Transverse colon (tissue), 4 donors: ENCODE data around the gene TRMT61A. TPM values are rescaled to one million over a fixed set of nuclear protein-coding genes. Genes with fewer than 3 reads are reported as not detected.
"Not testable (repeated sequence)": the region's sequence is repeated elsewhere in the genome, so short reads cannot be mapped to it uniquely, and the experiment has no call there.

Source experiments
- DNase-seq: peaks from one replicate; pipeline ENCODE4 v3.0.0-alpha.2; 2019
- H3K27ac ChIP-seq, 4 donors: fragments of 200-600 bp; sonication (generic); 2 replicates each; pipeline ENCODE4 v1.5.1; 2016 to 2018; ENCODE audit warnings: inconsistent platforms in 4 of 4
- H3K27me3 ChIP-seq: fragments of 200-600 bp; sonication (generic); 2 replicates; pipeline ENCODE4 v1.5.1; 2017; ENCODE audit warnings: inconsistent platforms
- H3K36me3 ChIP-seq, 4 donors: fragments of 200-600 bp; sonication (generic); 2 replicates each; pipeline ENCODE4 v1.5.1; 2017 to 2019; ENCODE audit warnings: inconsistent platforms in 4 of 4
- H3K4me1 ChIP-seq, 4 donors: fragments of 200-600 bp; sonication (generic); 2 replicates each; pipeline ENCODE4 v1.5.1; 2017 to 2020; ENCODE audit warnings: inconsistent platforms in 4 of 4
- H3K4me3 ChIP-seq, 4 donors: fragments of 200-600 bp; sonication (generic); 1 replicate in 1 of 4; 2 replicates in 3 of 4; pipeline versions ENCODE4 v1.5.1 to v1.6.1; 2017 to 2019; ENCODE audit warnings: inconsistent platforms in 4 of 4
- H3K9me3 ChIP-seq, 2 donors: fragments of 200-600 bp; sonication (generic); 2 replicates each; pipeline ENCODE4 v1.5.1; 2017 to 2019; ENCODE audit warnings: inconsistent platforms in 2 of 2
- CTCF ChIP-seq, 5 experiments: fragments of 200-600 bp in 3 of 5; fragments of 450-650 bp in 2 of 5; sonication (generic) in 3 of 5; IDR thresholded peaks; 1 replicate in 2 of 5; 2 replicates in 3 of 5; pipeline ENCODE4 v1.5.1; 2016 to 2017; ENCODE audit warnings: antibody characterized with exemption in 5 of 5, inconsistent platforms in 3 of 5, mild to moderate bottlenecking in 2 of 5, moderate library complexity in 1 of 5
- EP300 ChIP-seq: sonication (generic); formaldehyde crosslinking; IDR thresholded peaks from one replicate; pipeline ENCODE4 v1.6.1; 2017; ENCODE audit warnings: antibody characterized with exemption, low read depth
- POLR2A ChIP-seq: fragments of 450-650 bp; IDR thresholded peaks from one replicate; pipeline ENCODE4 v1.6.1; 2016; ENCODE audit warnings: antibody characterized with exemption, mild to moderate bottlenecking, moderate library complexity
- POLR2AphosphoS5 ChIP-seq, 3 donors: sonication (generic); formaldehyde crosslinking; IDR thresholded peaks; one replicate each; pipeline ENCODE4 v1.6.1; 2016; ENCODE audit warnings: antibody characterized with exemption in 3 of 3
- WGBS, 2 donors: methylation state at CpG; one replicate each; pipeline ENCODE4 v1.1.5; 2018; ENCODE audit warnings: low coverage in 1 of 2; 5-methylcytosine and 5-hydroxymethylcytosine counted together
- in situ Hi-C, 4 donors: fragments of 200-750 bp; cut with MboI; loops; one replicate each; pipeline versions ENCODE4 v1.15.0 to v1.15.1; 2017; ENCODE audit warnings: low sequenced_read_pairs in 3 of 4, low pct_ligation_motif_present in 1 of 4, low pct_unique_long_range_greater_than_20kb in 1 of 4
- intact Hi-C: fragments of 100-400 bp; cut with DNase I; formaldehyde crosslinking; loops from one replicate; pipeline ENCODE4 v1.15.1; 2023; ENCODE audit warnings: low total_unique reads
- total RNA-seq, 4 donors: library from RNA; depleted of rRNA; stranded (reverse); fragments of >200 nt; gene quantifications; one replicate each; pipeline ENCODE4 v1.1.0, GENCODE V29; 2016

TRMT61A gene
- total RNA-seq, 4 donors from 2014 or later, result 12.2 to 38.2 (median 14.1) TPM

DNA sequence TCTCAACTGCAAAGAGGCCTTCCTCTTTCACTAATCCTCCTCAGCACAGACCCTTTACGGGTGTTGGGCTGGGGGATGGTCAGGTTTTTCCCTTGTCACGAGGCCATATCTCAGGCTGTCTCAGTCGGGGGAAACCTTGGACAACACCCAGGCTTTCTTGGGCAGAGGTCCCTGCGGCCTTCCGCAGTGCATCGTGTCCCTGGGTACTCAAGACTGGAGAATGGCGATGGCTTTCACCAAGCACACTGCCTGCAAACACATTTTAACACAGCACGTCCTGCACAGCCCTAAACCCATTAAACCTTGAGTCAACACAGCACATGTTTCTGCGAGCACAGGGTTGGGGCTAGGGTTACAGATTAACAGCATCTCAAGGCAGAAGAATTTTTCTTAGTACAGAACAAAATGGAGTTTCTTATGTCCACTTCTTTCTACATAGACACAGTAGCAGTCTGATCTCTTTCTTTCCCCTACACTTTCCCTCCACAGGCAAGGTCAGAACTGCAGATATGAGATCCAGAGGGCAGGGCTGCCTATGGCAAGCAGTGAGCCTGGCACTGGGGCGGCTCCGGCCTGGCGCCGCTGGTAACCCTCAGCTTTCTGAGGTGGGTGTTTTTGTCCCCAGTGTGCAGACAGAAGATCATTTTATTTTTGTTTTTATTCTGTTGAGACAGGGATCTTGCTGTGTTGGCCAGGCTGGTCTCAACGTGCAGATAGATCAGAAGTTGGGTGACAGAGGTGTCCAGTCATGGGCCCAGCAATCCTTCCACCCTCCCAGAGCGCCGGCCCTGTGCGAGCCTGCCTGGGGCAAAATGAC, 3.4 kb upstream of the TRMT61A start:
- H3K4me3 ChIP-seq, H3K36me3 ChIP-seq, intact Hi-C loops, H3K9me3 ChIP-seq, in situ Hi-C loops: not testable (repeated sequence)
- DNase-seq, result peak; percentile 47
- peaks cover 47 to 78% (median 74%) of the 10 kb centered on the region in 4 donors for H3K4me1 ChIP-seq
- peak overlapping the region; percentile 89 to 95 (median 94) for H3K27ac ChIP-seq
- H3K27me3 ChIP-seq, result peaks cover 10% of the 10 kb centered on the region
- TF ChIP-seq POLR2A, result peak; percentile 41
- WGBS, 2 donors, result 42 to 46% methylated on average over 3 to 14 of the region's 17 CpGs

GRCh38 chr14:103526247-103526913, 2.6 kb upstream of the TRMT61A start:
- in situ Hi-C loops (no loop called here), intact Hi-C loops (no loop called here)
- TF ChIP-seq POLR2AphosphoS5 (IDR thresholded peaks at IDR 0.05) (peak in 1 of 3 donors; percentile 9), EP300 (no peak), POLR2A (peak; percentile 25), CTCF (IDR thresholded peaks at IDR 0.05) (no peak)
- Histone ChIP-seq H3K36me3 (no peaks in the 10 kb centered on the region), H3K4me1 (peaks cover 47 to 79% (median 73%) of the 10 kb centered on the region in 4 donors), H3K4me3 (no peak overlapping the region), H3K27me3 (peaks cover 10% of the 10 kb centered on the region), H3K9me3 (no peaks in the 10 kb centered on the region), H3K27ac (peak overlapping the region; percentile 89 to 95 (median 94))
- DNase-seq, result peak; percentile 50
- WGBS, 2 donors, result 58% methylated on average over 7 of the region's 8 CpGs; no CpG with 5 or more reads in 1 of the 2 donors

GRCh38 chr14:103526914-103527248, 2.1 kb upstream of the TRMT61A start:
- H3K9me3 ChIP-seq, result no peaks in the 10 kb centered on the region
- in situ Hi-C loops, result no loop called here
- no peaks in the 10 kb centered on the region for H3K36me3 ChIP-seq
- WGBS, 2 donors, result 100% methylated on average over 1 of the region's 1 CpG; no CpG with 5 or more reads in 1 of the 2 donors
- peaks cover 47 to 79% (median 70%) of the 10 kb centered on the region in 4 donors for H3K4me1 ChIP-seq
- no peak overlapping the region for H3K4me3 ChIP-seq
- H3K27ac ChIP-seq, result peak overlapping the region; percentile 89 to 95 (median 94)
- H3K27me3 ChIP-seq, result peaks cover 8% of the 10 kb centered on the region
- no peak for TF ChIP-seq CTCF (IDR thresholded peaks at IDR 0.05)
- DNase-seq, result no peak
- intact Hi-C loops, result no loop called here

DNA sequence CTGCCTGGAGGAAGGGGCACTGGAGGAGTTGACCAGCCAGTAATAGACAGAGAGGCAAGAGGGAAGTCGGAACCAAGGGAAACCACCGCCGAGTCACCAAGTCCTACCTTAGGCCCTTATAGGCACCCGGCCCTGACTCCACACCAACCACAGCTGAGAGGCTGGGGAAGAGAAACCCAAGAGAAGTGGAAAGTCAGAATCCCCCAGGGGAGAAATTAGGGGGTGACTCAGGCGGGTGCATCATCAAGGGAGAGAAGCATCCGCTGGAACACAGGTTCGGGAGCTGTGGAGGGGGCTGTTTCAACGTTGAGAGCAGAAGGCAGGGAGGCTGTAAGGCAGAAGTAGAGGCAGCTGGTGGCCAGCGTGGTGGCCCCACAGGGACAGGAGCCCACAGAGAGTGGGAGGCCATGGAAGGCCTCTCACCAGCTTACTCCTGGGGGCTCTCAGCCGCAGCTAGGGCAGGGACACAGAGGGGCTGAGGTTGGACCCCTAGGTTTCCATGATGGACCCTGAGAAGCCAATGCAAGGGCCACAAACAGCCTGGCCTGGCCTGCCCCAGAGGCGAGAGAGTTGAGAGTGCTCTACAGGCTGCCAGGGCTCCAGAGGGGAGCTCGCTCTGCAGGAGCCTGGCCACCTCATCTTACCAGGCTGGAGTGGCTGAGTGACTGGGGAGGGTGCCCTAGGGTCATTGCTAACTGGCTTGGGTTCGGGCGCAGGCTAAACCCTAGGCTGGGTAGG, 1.4 kb upstream of the TRMT61A start:
- DNase-seq, result peak; percentile 24
- peak overlapping the region; percentile 89 to 95 (median 94) for H3K27ac ChIP-seq
- in situ Hi-C loops, result no loop called here
- TF ChIP-seq EP300 (no peak), POLR2AphosphoS5 (IDR thresholded peaks at IDR 0.05) (no peak), POLR2A (no peak)
- intact Hi-C loops, result loop anchor here (1.0 kb wide), 1 partner anchor 26 kb away; no protein-coding TSS in a partner anchor
- 73% methylated on average over 14 of the region's 14 CpGs; no CpG with 5 or more reads in 1 of the 2 donors for WGBS, 2 donors
- H3K9me3 ChIP-seq, result no peaks in the 10 kb centered on the region
- H3K27me3 ChIP-seq, result peaks cover 4% of the 10 kb centered on the region
- H3K4me1 ChIP-seq, result peaks cover 47 to 81% (median 73%) of the 10 kb centered on the region in 4 donors
- peak overlapping the region in 2 of 4 donors; percentile 84 to 98 for H3K4me3 ChIP-seq
- no peaks in the 10 kb centered on the region for H3K36me3 ChIP-seq
